OCI-LY7 (cell line): ENCODE results near the gene COL20A1.

ENCODE experiments used
- EZH2phosphoT487 ChIP-seq: fragments of 200-600 bp; sonication (generic); IDR thresholded peaks from 2 replicates; pipeline ENCODE4 v1.6.1; 2018; ENCODE audit warnings: low read depth, borderline replicate concordance, mild to moderate bottlenecking, mixed run types, antibody characterized with exemption, low read length, moderate library complexity, mixed read lengths
- TF ChIP-seq, protein P1 (sequence below): fragments of 200-600 bp; sonication (generic); conservative IDR thresholded peaks from 2 replicates; pipeline ENCODE4 v1.5.1; 2014; ENCODE audit warnings: mild to moderate bottlenecking, antibody characterized with exemption, low read length, moderate library complexity, mixed read lengths

DNA sequence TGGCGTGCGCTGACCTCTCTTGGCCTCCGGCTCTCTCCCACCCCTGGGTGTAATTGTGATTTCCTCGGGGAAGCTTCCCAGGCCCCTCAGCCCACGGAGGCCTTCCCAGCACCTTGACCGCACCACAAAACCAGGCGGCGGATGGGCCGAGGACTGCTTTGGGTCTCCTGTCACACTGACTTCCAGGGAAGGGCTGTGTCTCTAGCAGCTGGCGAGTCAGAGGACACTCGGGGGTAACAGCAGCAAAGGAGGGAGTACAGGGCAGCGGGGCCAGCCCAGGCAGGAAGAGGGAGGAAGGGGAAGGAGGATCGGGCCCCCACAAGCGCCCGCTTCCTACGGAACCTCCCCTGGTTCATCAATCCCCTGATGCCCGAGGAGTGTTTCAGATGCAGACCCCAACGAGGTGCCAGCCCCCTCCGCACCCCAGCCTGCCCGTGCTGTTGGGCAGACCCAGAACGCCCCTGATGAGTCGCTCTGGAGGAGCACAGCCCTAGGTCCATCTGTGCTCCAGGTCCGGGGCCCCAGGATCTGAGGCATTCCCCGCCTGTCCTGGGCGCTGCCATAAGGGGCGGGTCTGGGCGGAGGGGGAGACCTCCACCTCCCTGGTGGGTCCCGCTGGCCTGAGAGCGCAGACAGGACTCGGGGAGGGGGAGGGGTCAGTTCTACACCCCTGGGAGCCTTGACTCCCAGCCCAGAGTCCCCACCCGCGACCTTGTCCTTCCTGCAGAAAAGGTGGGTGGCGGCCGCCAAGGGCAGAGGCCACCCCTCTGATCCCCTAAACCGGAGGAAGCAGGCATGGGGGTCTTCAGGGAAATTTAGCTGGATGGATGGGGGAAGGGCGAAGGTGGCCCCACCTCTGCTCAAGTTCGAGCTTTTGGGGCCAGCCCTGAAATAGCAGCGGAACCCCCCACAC is 67.2 kb downstream of the COL20A1 start:
- TF ChIP-seq, protein P1, sequence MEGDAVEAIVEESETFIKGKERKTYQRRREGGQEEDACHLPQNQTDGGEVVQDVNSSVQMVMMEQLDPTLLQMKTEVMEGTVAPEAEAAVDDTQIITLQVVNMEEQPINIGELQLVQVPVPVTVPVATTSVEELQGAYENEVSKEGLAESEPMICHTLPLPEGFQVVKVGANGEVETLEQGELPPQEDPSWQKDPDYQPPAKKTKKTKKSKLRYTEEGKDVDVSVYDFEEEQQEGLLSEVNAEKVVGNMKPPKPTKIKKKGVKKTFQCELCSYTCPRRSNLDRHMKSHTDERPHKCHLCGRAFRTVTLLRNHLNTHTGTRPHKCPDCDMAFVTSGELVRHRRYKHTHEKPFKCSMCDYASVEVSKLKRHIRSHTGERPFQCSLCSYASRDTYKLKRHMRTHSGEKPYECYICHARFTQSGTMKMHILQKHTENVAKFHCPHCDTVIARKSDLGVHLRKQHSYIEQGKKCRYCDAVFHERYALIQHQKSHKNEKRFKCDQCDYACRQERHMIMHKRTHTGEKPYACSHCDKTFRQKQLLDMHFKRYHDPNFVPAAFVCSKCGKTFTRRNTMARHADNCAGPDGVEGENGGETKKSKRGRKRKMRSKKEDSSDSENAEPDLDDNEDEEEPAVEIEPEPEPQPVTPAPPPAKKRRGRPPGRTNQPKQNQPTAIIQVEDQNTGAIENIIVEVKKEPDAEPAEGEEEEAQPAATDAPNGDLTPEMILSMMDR, result no peak
- no peak for TF ChIP-seq EZH2phosphoT487
